ENCODE data around the gene GATC.
A peak's percentile ranks its signal among the peaks of the same experiment; 100 is the strongest.

Gene GATC

GRCh38 chr12:120497524-120498150 lies 51.4 kb downstream of the GATC start:
- peak overlapping the region; percentile 81 to 98 (median 92) for H3K4me2 ChIP-seq
- no peak for TF ChIP-seq Cebpa-rat (IDR thresholded peaks at IDR 0.05)
- peak overlapping the region; percentile 85 to 99 (median 97) for H3K4me3 ChIP-seq
- no peaks in the 10 kb centered on the region for H3K27me3 ChIP-seq
- peaks cover 20 to 38% (median 31%) of the 10 kb centered on the region in 11 experiments for H4K20me1 ChIP-seq
- peaks cover 24 to 33% (median 28%) of the 10 kb centered on the region in 10 experiments for H3K4me1 ChIP-seq
- peak overlapping the region in 4 of 11 experiments; percentile 9 to 81 (median 40); a peak in 2 of 22 replicates for H3K27ac ChIP-seq
- H3K9ac ChIP-seq: peak overlapping the region; percentile 78 to 91 (median 84)
- no peaks in the 10 kb centered on the region for H3K9me3 ChIP-seq (replicated peaks in 1 of 11)
- peaks cover 41 to 55% (median 50%) of the 10 kb centered on the region in 11 experiments for H3K36me3 ChIP-seq

- Histone ChIP-seq H4K20me1 (peaks cover 20 to 38% (median 31%) of the 10 kb centered on the region in 11 experiments), H3K27ac (no peak overlapping the region), H3K9ac (no peak overlapping the region; a peak in 1 of 22 replicates), H3K36me3 (peaks cover 54 to 69% (median 63%) of the 10 kb centered on the region in 11 experiments), H3K27me3 (no peaks in the 10 kb centered on the region), H3K4me2 (peak overlapping the region in 9 of 11 experiments; percentile 81 to 98 (median 91); a peak in 13 of 22 replicates), H3K4me1 (peaks cover 24 to 33% (median 28%) of the 10 kb centered on the region in 10 experiments), H3K9me3 (replicated peaks in 1 of 11) (no peaks in the 10 kb centered on the region), H3K4me3 (peak overlapping the region in 4 of 10 experiments; percentile 95 to 98 (median 97); a peak in 2 of 20 replicates)
- no peak for TF ChIP-seq Cebpa-rat (IDR thresholded peaks at IDR 0.05)
Observed at GRCh38 chr12:120498870-120499515, 52.7 kb downstream of the GATC start.

- Histone ChIP-seq H3K27ac (no peak overlapping the region), H3K36me3 (peaks cover 68 to 85% (median 79%) of the 10 kb centered on the region in 11 experiments), H3K4me1 (peaks cover 14 to 21% (median 17%) of the 10 kb centered on the region in 10 experiments), H3K4me2 (no peak overlapping the region), H3K9me3 (replicated peaks in 1 of 11) (no peaks in the 10 kb centered on the region), H3K9ac (no peak overlapping the region), H3K4me3 (no peak overlapping the region), H4K20me1 (peaks cover 20 to 38% (median 31%) of the 10 kb centered on the region in 11 experiments), H3K27me3 (no peaks in the 10 kb centered on the region)
- no peak for TF ChIP-seq Cebpa-rat (IDR thresholded peaks at IDR 0.05)
Observed at GRCh38 chr12:120500581-120500980, 54.3 kb downstream of the GATC start.

- H3K9me3 ChIP-seq (replicated peaks in 1 of 11): no peaks in the 10 kb centered on the region
- H3K4me3 ChIP-seq: no peak overlapping the region
- TF ChIP-seq Cebpa-rat (IDR thresholded peaks at IDR 0.05): no peak
- peaks cover 81 to 97% (median 89%) of the 10 kb centered on the region in 11 experiments for H3K36me3 ChIP-seq
- no peak overlapping the region for H3K27ac ChIP-seq
- peaks cover 0 to 8% (median 3%) of the 10 kb centered on the region in 11 experiments; a peak in 11 of 22 replicates for H4K20me1 ChIP-seq
- no peaks in the 10 kb centered on the region for H3K4me1 ChIP-seq
- H3K9ac ChIP-seq: no peak overlapping the region
- no peak overlapping the region for H3K4me2 ChIP-seq
- no peaks in the 10 kb centered on the region for H3K27me3 ChIP-seq
Observed at GRCh38 chr12:120504587-120504986, 58.3 kb downstream of the GATC start.

- Histone ChIP-seq H3K36me3 (peaks cover 76 to 95% (median 90%) of the 10 kb centered on the region in 11 experiments), H3K27me3 (no peaks in the 10 kb centered on the region), H3K9ac (no peak overlapping the region), H3K4me3 (no peak overlapping the region), H3K27ac (no peak overlapping the region), H4K20me1 (no peaks in the 10 kb centered on the region), H3K4me1 (no peaks in the 10 kb centered on the region; a peak in 1 of 20 replicates), H3K9me3 (replicated peaks in 1 of 11) (no peaks in the 10 kb centered on the region), H3K4me2 (no peak overlapping the region)
- TF ChIP-seq Cebpa-rat (IDR thresholded peaks at IDR 0.05): no peak
Observed at GRCh38 chr12:120508537-120508936, 62.3 kb downstream of the GATC start.

Data from BLaER1 treated with 17β-estradiol and CSF1 and Interleukin-3, amounts not matched to agents 10 nM and 100 nM (cell line).